GM19324 (cell line): ENCODE data around the gene FOXF2.
"Not testable (repeated sequence)": the region's sequence is repeated elsewhere in the genome, so short reads cannot be mapped to it uniquely, and the experiment has no call there.

Experiments used
- ATAC-seq: cut with Tn5 transposase; IDR thresholded peaks from one replicate; pipeline ENCODE4 v1.9.1; 2021; ENCODE audit warnings: mild to moderate bottlenecking, moderate library complexity; ENCODE audit not compliant: unreplicated experiment, low FRiP score

The FOXF2 gene

GRCh38 chr6:1389369-1390132, at the start of gene FOXF2:
Gene FOXF2, plus strand, starts transcription at chr6:1389576. Its CDS starts 372 bp downstream, at chr6:1389948.
- ATAC-seq = no peak

- no peak for ATAC-seq
Observed at GRCh38 chr6:1346101-1346500, 43.3 kb upstream of the FOXF2 start.

DNA sequence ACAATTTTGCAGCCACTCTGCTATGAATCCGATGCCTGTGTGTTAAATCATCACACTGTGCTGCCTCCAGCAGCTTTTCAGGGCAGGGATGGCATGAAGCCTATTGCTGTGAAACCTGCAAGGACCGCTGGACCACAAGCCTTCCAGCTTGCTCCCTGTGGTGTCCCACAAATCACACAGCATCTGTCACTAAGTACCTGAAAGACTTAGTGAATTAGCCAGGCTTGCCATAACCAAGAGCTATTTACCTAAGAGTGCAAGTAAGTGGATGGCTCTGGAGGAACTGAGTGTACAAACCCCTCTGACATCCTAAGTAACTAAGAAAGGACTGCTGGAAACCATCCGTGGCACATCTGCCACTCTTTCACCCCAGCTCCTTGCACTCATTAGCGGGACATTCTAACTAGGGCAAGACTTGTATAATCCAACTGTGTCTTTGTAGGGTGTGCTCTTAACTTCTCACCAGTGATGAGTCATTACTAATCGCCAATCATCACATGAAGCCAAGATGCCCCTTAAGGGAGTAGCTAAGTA, 42.8 kb upstream of the FOXF2 start:
- no peak for ATAC-seq

DNA sequence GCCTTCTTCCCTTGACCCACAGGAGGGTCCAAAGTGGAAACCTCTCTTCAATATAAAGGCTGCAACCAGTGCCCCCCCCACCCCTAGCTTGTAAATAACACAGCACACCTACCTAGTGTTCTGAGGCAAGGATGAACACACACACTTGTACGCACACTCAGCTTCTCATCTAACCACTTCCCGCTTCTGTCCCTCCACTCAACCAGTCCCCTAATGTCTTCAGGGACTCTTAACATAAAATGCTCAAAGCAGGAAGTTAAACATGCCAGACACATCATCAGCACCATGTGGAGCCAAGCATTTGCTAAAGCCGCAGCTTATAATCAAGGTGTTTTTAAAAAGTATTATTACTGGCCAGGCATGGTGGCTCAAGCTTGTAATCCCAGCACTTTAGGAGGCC, 42.2 kb upstream of the FOXF2 start:
- ATAC-seq = no peak

GRCh38 chr6:1348675-1349074, 40.7 kb upstream of the FOXF2 start:
- no peak for ATAC-seq

- ATAC-seq = no peak
Observed at GRCh38 chr6:1349655-1350054, 39.7 kb upstream of the FOXF2 start.

DNA sequence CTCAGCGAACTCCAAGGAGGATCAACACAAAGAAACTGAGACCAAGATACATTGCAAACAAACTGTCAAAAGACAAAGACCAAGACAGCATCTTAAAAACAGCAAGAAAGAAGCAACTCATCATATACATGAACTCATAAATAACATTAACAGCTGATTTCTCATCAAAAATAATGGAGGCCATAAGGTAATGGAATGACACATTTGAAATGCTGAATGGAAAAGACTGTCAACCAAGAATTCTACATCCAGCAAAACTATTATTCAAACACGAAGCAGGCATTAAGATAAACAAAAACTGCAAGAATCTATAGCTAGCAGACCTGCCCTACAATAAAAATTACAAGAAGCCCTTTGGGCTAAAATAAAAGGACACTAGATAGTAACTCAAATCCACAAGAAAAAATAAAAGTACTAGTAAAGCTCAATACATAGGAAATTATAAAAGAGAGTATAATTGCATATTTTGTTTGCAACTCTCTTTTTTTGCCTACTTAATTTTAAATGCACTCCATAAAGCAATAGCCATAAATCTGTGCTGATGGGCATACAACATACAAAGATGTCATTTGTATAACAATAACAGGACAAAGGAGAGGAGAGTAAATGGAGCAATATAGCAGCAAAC, 37.9 kb upstream of the FOXF2 start:
- ATAC-seq = no peak

GRCh38 chr6:1355068-1355467, 34.3 kb upstream of the FOXF2 start:
- ATAC-seq = not testable (repeated sequence)

DNA sequence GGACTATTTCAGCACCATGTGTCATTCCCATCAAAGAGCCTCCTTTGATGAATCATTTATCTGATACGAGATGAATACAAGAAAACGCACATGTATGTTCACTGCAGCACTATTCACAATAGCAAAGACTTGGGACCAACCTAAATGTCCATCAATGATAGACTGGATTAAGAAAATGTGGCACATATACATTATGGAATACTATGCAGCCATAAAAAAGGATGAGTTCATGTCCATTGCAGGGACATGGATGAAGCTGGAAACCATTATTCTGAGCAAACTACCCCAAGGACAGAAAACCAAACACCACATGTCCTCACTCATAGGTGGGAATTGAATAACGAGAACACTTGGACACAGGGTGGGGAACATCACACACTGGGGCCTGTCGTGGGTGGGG, 27.7 kb upstream of the FOXF2 start:
- ATAC-seq = not testable (repeated sequence)

GRCh38 chr6:1362643-1363042, 26.7 kb upstream of the FOXF2 start:
- ATAC-seq = no peak

- ATAC-seq = no peak
Observed at GRCh38 chr6:1363298-1363697, 26.1 kb upstream of the FOXF2 start.

GRCh38 chr6:1363729-1364572, 25.4 kb upstream of the FOXF2 start:
- no peak for ATAC-seq

- no peak for ATAC-seq
Observed at GRCh38 chr6:1364791-1365190, 24.6 kb upstream of the FOXF2 start.

DNA sequence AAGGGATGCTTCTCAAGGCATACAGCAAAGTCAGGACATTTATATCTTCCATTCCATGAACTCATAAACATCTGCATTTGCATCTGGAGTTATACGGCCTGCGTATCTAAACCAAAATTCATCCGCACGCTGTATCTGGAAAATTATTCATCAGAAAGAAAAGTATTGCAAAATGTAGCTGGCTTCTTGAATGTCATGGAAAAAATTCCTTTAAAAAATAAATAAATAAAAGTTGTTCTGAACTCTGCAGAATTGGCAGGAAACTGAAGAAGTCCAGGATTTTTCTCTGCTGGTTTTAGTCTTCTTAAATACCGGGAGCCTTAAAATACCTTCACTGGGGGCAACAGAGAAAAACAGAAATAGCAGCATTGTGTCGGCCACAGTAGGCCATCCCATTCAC, 23.7 kb upstream of the FOXF2 start:
- no peak for ATAC-seq

DNA sequence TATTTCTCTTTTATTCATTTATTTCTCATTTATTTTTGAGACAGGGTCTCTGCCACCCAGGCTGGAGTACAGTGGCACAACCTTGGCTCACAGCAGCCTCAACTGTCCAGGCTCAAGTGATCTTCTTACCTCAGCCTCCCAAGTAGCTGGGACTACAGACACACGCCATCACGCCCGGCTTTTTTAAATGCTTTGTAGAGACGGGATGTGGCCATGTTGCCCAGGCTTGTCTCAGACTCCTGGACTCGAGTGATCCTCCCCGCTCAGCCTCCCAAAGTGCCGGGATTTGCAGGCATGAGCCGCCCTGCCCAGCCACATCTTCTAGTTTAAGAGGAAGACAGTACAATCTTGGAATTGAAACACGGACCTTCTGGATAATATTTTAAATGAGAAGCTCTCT, 21.6 kb upstream of the FOXF2 start:
- ATAC-seq = no peak

- no peak for ATAC-seq
Observed at GRCh38 chr6:1368940-1369339, 20.4 kb upstream of the FOXF2 start.

- ATAC-seq = not testable (repeated sequence)
Observed at GRCh38 chr6:1369695-1370094, 19.7 kb upstream of the FOXF2 start.

DNA sequence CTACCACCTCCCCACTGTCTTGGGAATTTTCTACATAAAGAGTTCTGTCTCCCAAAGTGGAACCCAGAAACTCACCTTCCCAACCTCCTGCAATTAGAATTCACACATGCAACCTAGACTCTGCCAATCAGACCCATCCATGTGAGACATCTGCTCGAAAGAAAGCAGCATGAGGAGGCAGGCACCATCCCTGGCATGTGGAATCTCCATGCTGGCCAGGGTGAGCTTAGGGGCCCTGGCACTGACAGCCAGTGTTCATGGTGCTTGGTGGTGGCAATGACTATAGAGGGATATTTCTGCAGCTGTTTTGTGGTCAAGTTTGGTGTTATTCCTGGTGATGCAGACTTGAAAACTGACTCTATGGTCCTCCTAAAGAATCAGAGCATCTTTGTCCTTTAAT, 17.4 kb upstream of the FOXF2 start:
- no peak for ATAC-seq

DNA sequence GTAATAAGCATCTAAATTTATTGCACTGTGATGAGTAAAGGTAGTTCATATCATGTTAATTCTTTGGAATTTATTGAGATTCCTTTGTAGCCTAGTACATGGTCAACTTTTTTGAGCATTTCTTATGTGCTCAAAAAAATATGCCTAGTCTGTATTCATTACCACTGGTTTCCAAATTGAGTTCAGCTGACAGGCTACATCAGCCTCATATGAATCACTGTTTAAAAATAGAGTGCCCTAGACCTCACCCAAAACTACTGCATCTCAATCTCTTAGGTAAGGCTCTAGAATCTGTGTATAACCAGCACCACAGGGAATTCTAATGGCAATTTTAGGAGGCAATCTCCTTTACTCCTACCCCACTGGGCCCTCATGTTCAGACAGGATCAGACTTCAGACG, 16.7 kb upstream of the FOXF2 start:
- no peak for ATAC-seq

DNA sequence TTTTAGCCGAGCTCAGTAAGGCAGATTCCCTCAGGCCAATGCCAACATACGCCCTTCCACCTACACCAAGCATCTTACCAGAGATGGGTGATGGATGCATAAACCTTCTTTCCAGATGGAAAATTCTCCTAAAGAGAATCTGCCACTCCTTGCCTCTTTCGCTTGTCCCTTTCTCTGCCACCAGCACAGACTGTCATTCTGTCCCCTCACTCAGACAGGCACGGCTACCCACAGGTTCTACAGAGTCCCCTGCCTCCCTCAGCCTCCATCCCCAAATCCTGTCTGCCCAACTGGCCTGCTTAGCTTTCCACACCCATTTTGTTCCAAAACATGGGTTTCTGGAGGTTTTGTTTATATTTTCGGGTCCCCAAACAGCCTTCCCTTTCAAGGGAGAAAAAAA, 12.7 kb upstream of the FOXF2 start:
- ATAC-seq = no peak

DNA sequence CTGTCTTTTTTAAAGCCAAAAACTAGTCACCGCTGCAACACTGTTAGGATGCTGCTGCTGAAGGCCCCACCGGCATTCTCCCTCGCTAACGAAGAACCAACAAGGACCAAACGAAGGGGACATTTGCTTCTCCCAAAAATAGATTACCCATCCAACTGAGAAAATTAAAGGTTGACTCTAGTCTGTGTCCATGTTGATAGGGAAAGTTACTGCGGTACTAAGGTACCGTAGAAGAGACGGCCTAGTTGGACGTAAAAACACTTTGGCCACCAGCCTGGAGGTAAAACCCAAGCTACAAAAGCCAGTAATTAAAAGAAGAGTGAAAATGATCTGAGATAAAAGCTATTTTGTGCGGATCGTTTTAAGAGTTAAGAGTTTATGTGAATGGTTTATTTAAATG, 11.8 kb upstream of the FOXF2 start:
- ATAC-seq = no peak
